Trophoblast cell (in vitro differentiated cells and primary cell): Measurements from ENCODE around the gene LYL1.

Experiments
- DNase-seq, 2 donors: peaks; one replicate each; pipeline ENCODE4 v3.0.0-alpha.2; 2016
- H2AFZ ChIP-seq: 2 replicates; pipeline ENCODE4 v1.6.1; 2013; ENCODE audit warnings: low read length, moderate library complexity, mild to moderate bottlenecking; ENCODE audit not compliant: insufficient read depth, poor library complexity
- H2AK5ac ChIP-seq: 2 replicates; pipeline ENCODE4 v1.6.1; 2013; ENCODE audit warnings: mild to moderate bottlenecking, low read length
- H2BK120ac ChIP-seq: 2 replicates; pipeline ENCODE4 v1.6.1; 2013; ENCODE audit warnings: low read length, mild to moderate bottlenecking, moderate library complexity; ENCODE audit not compliant: insufficient read depth, poor library complexity
- H2BK12ac ChIP-seq: 2 replicates; pipeline ENCODE4 v1.6.1; 2013; ENCODE audit warnings: mild to moderate bottlenecking, low read length, moderate library complexity
- H2BK5ac ChIP-seq: 2 replicates; pipeline ENCODE4 v1.6.1; 2013; ENCODE audit warnings: low read length, low read depth, moderate library complexity, mild to moderate bottlenecking; ENCODE audit not compliant: poor library complexity
- H3K14ac ChIP-seq: 2 replicates; pipeline ENCODE4 v1.6.1; 2013; ENCODE audit warnings: mild to moderate bottlenecking, low read length
- H3K18ac ChIP-seq: 2 replicates; pipeline ENCODE4 v1.6.1; 2013; ENCODE audit warnings: mild to moderate bottlenecking, low read length
- H3K23ac ChIP-seq: 2 replicates; pipeline ENCODE4 v1.6.1; 2013; ENCODE audit warnings: low read length
- H3K27ac ChIP-seq: 2 replicates; pipeline ENCODE4 v1.5.1; 2013; ENCODE audit warnings: low read depth, mild to moderate bottlenecking, inconsistent platforms, low read length, moderate library complexity
- H3K27me3 ChIP-seq: 2 replicates; pipeline ENCODE4 v1.6.1; 2013; ENCODE audit warnings: inconsistent platforms, mild to moderate bottlenecking, low read length, moderate library complexity; ENCODE audit not compliant: insufficient read depth
- H3K36me3 ChIP-seq, 2 experiments: 1 replicate in 1 of 2; 2 replicates in 1 of 2; pipeline ENCODE4 v1.6.1; 2013; ENCODE audit warnings: low read length in 2 of 2, mild to moderate bottlenecking in 2 of 2, moderate library complexity in 1 of 2; ENCODE audit not compliant: insufficient read depth in 2 of 2, control insufficient read depth in 1 of 2
- H3K4ac ChIP-seq: 2 replicates; pipeline ENCODE4 v1.6.1; 2013; ENCODE audit warnings: low read depth, mild to moderate bottlenecking, low read length, moderate library complexity
- H3K4me1 ChIP-seq, 2 experiments: 1 replicate in 1 of 2; 2 replicates in 1 of 2; pipeline ENCODE4 v1.6.1; 2013; ENCODE audit warnings: low read length in 2 of 2, mild to moderate bottlenecking in 2 of 2, moderate library complexity in 1 of 2; ENCODE audit not compliant: insufficient read depth in 2 of 2, control insufficient read depth in 1 of 2
- H3K4me2 ChIP-seq: 2 replicates; pipeline ENCODE4 v1.6.1; 2013; ENCODE audit warnings: inconsistent platforms, mild to moderate bottlenecking, low read length, moderate library complexity
- H3K4me3 ChIP-seq: 2 replicates; pipeline ENCODE4 v1.5.1; 2013; ENCODE audit warnings: mild to moderate bottlenecking, low read depth, low read length, inconsistent platforms
- H3K79me1 ChIP-seq: one replicate; pipeline ENCODE4 v1.6.1; 2013; ENCODE audit warnings: low read length
- H3K79me2 ChIP-seq: 2 replicates; pipeline ENCODE4 v1.6.1; 2013; ENCODE audit warnings: low read length, mild to moderate bottlenecking; ENCODE audit not compliant: control insufficient read depth, insufficient read depth, poor library complexity
- H3K9ac ChIP-seq: 2 replicates; pipeline ENCODE4 v1.6.1; 2013; ENCODE audit warnings: mild to moderate bottlenecking, low read length
- H3K9me3 ChIP-seq: 2 replicates; pipeline ENCODE4 v1.6.1; 2013; ENCODE audit warnings: low read depth, mild to moderate bottlenecking, control low read depth, inconsistent platforms, low read length; ENCODE audit not compliant: insufficient read depth
- H4K12ac ChIP-seq: 2 replicates; pipeline ENCODE4 v1.6.1; 2013; ENCODE audit warnings: low read depth, mild to moderate bottlenecking, low read length, moderate library complexity
- H4K8ac ChIP-seq: 2 replicates; pipeline ENCODE4 v1.6.1; 2013; ENCODE audit warnings: low read depth, mild to moderate bottlenecking, low read length, moderate library complexity
- H4K91ac ChIP-seq: one replicate; pipeline ENCODE4 v1.6.1; 2013; ENCODE audit warnings: low read depth, mild to moderate bottlenecking, low read length, moderate library complexity
- WGBS: extraction: QIAGEN DNeasy Blood & Tissue Kit; methylation state at CpG from one replicate; pipeline ENCODE4 v1.1.7; 2013; ENCODE audit warnings: missing lambda C conversion rate; ENCODE audit not compliant: insufficient read length, insufficient coverage; ENCODE audit errors: extremely low coverage; 5-methylcytosine and 5-hydroxymethylcytosine counted together

LYL1 gene

GRCh38 chr19:13135068-13136062, 32.7 kb upstream of the LYL1 start:
- no peak overlapping the region for H4K91ac ChIP-seq
- no peak overlapping the region for H3K4me2 ChIP-seq
- peaks cover 55 to 65% of the 10 kb centered on the region in 2 experiments for H3K36me3 ChIP-seq
- H3K9ac ChIP-seq: no peak overlapping the region
- H3K79me2 ChIP-seq: no peaks in the 10 kb centered on the region
- no peaks in the 10 kb centered on the region for H3K79me1 ChIP-seq
- no peak overlapping the region for H3K14ac ChIP-seq
- H3K4me3 ChIP-seq: peak overlapping the region; percentile 23
- no peak overlapping the region for H2BK120ac ChIP-seq
- no peak overlapping the region for H4K8ac ChIP-seq
- H3K23ac ChIP-seq: no peak overlapping the region
- no peaks in the 10 kb centered on the region for H3K27me3 ChIP-seq
- H2AK5ac ChIP-seq: no peak overlapping the region
- no peak for DNase-seq
- no peak overlapping the region for H3K4ac ChIP-seq
- no peak overlapping the region for H2BK12ac ChIP-seq
- H3K9me3 ChIP-seq: peaks cover 6% of the 10 kb centered on the region
- no CpG with 5 or more reads among the region's 60 CpGs for WGBS
- no peak overlapping the region for H3K27ac ChIP-seq
- H3K18ac ChIP-seq: no peak overlapping the region
- H3K4me1 ChIP-seq: no peaks in the 10 kb centered on the region
- H4K12ac ChIP-seq: no peak overlapping the region
- no peak overlapping the region for H2BK5ac ChIP-seq
- H2AFZ ChIP-seq: no peak overlapping the region

- Histone ChIP-seq H2BK12ac (no peak overlapping the region), H3K79me1 (no peaks in the 10 kb centered on the region), H3K27me3 (no peaks in the 10 kb centered on the region), H3K4me2 (no peak overlapping the region), H3K23ac (no peak overlapping the region), H3K9me3 (peaks cover 6% of the 10 kb centered on the region), H3K9ac (no peak overlapping the region), H3K27ac (no peak overlapping the region), H4K8ac (no peak overlapping the region), H3K18ac (no peak overlapping the region), H3K4me3 (no peak overlapping the region), H2BK120ac (no peak overlapping the region), H2AK5ac (no peak overlapping the region), H3K14ac (no peak overlapping the region), H2BK5ac (no peak overlapping the region), H4K91ac (no peak overlapping the region), H3K79me2 (no peaks in the 10 kb centered on the region), H3K4ac (no peak overlapping the region), H4K12ac (no peak overlapping the region), H2AFZ (no peak overlapping the region), H3K4me1 (no peaks in the 10 kb centered on the region), H3K36me3 (peaks cover 48 to 65% of the 10 kb centered on the region in 2 experiments)
- DNase-seq: no peak
- no CpG with 5 or more reads among the region's 3 CpGs for WGBS
Measured at GRCh38 chr19:13134626-13135025, 32.0 kb upstream of the LYL1 start.

- H3K18ac ChIP-seq: no peak overlapping the region
- peaks cover 4% of the 10 kb centered on the region for H3K79me2 ChIP-seq
- H3K4me3 ChIP-seq: no peak overlapping the region
- no peaks in the 10 kb centered on the region for H3K27me3 ChIP-seq
- DNase-seq: no peak
- H2BK120ac ChIP-seq: no peak overlapping the region
- no peak overlapping the region for H4K91ac ChIP-seq
- no peak overlapping the region for H3K9ac ChIP-seq
- no peak overlapping the region for H2BK5ac ChIP-seq
- no peaks in the 10 kb centered on the region for H3K4me1 ChIP-seq
- no peak overlapping the region for H2AFZ ChIP-seq
- H2BK12ac ChIP-seq: no peak overlapping the region
- no peaks in the 10 kb centered on the region for H3K79me1 ChIP-seq
- no peak overlapping the region for H4K8ac ChIP-seq
- H3K9me3 ChIP-seq: peaks cover 6% of the 10 kb centered on the region
- H3K14ac ChIP-seq: no peak overlapping the region
- no peak overlapping the region for H3K23ac ChIP-seq
- H2AK5ac ChIP-seq: no peak overlapping the region
- no peak overlapping the region for H4K12ac ChIP-seq
- H3K36me3 ChIP-seq: peaks cover 43 to 59% of the 10 kb centered on the region in 2 experiments
- no peak overlapping the region for H3K4me2 ChIP-seq
- no CpG with 5 or more reads among the region's 12 CpGs for WGBS
- H3K4ac ChIP-seq: no peak overlapping the region
- H3K27ac ChIP-seq: no peak overlapping the region
Measured at GRCh38 chr19:13133241-13133870, 30.7 kb upstream of the LYL1 start.

GRCh38 chr19:13132471-13133180, 30.0 kb upstream of the LYL1 start:
- no peaks in the 10 kb centered on the region for H3K27me3 ChIP-seq
- no peak overlapping the region for H4K91ac ChIP-seq
- no peak overlapping the region for H3K4ac ChIP-seq
- H3K18ac ChIP-seq: no peak overlapping the region
- no peak for DNase-seq
- no peaks in the 10 kb centered on the region for H3K4me1 ChIP-seq
- H4K12ac ChIP-seq: no peak overlapping the region
- no peak overlapping the region for H3K14ac ChIP-seq
- H2AK5ac ChIP-seq: no peak overlapping the region
- no peak overlapping the region for H2AFZ ChIP-seq
- H3K4me2 ChIP-seq: no peak overlapping the region
- H3K27ac ChIP-seq: no peak overlapping the region
- H3K9me3 ChIP-seq: peaks cover 6% of the 10 kb centered on the region
- H3K4me3 ChIP-seq: no peak overlapping the region
- H3K9ac ChIP-seq: no peak overlapping the region
- peaks cover 4% of the 10 kb centered on the region for H3K79me2 ChIP-seq
- no peak overlapping the region for H2BK12ac ChIP-seq
- WGBS: no CpG with 5 or more reads among the region's 8 CpGs
- no peak overlapping the region for H2BK5ac ChIP-seq
- peaks cover 39 to 52% of the 10 kb centered on the region in 2 experiments for H3K36me3 ChIP-seq
- H3K79me1 ChIP-seq: no peaks in the 10 kb centered on the region
- no peak overlapping the region for H3K23ac ChIP-seq
- H4K8ac ChIP-seq: no peak overlapping the region
- H2BK120ac ChIP-seq: no peak overlapping the region
